Measurements from ENCODE around the gene HEXB. TPM values are rescaled to one million over a fixed set of nuclear protein-coding genes. Genes with fewer than 3 reads are reported as not detected.

The HEXB gene
- total RNA-seq, 1 experiment from 2014 or later: 248 TPM

GRCh38 chr5:74686962-74687751 is 2.1 kb downstream of the HEXB start:
- Histone ChIP-seq H3K27me3 (ENCODE audit: control insufficient read depth, insufficient read depth, low read length) (no peaks in the 10 kb centered on the region), H3K27ac (ENCODE audit: low read length) (peak overlapping the region; percentile 92), H3K36me3 (ENCODE audit: control insufficient read depth, insufficient read depth, low read length) (peaks cover 29% of the 10 kb centered on the region), H3K4me1 (ENCODE audit: control insufficient read depth, insufficient read depth, low read length) (peaks cover 12% of the 10 kb centered on the region), H3K4me3 (ENCODE audit: low read depth in 2 of 2, low read length in 2 of 2) (peak overlapping the region; percentile 88 to 96; a peak in 3 of 4 replicates), H3K9me3 (ENCODE audit: control insufficient read depth, insufficient read depth, low read depth, low read length) (no peaks in the 10 kb centered on the region)
- ATAC-seq (no peak), DNase-seq (ENCODE audit: low read depth, low spot score) (no peak)
- BruUV-seq (replicated peaks): no TSS peak
- ChIA-PET POLR2A (no interaction called here), CTCF (no interaction called here)
- in situ Hi-C loops (cut with HindIII; ENCODE audit: low pct_unique_long_range_greater_than_20kb, low sequenced_read_pairs): no loop called here
- TF ChIP-seq SIN3A (IDR thresholded peaks at IDR 0.05; ENCODE audit: borderline replicate concordance, insufficient read depth, low read depth, low read length): no peak
- TF ChIP-seq TCF7L2 (IDR thresholded peaks at IDR 0.05; ENCODE audit: low read depth, low read length): no peak
- TF ChIP-seq POLR2AphosphoS5 (IDR thresholded peaks at IDR 0.05; ENCODE audit: low read depth, low read length): no peak
- TF ChIP-seq CTCF (IDR thresholded peaks at IDR 0.05): no peak
- TF ChIP-seq REST (IDR thresholded peaks at IDR 0.05; ENCODE audit: insufficient read depth in 1 of 2, low read depth in 2 of 2, low read length in 1 of 2): no peak
- intact Hi-C loops (cut with micrococcal nuclease; ENCODE audit: unreplicated experiment): no loop called here

- BruUV-seq (replicated peaks): no TSS peak
- in situ Hi-C loops (cut with HindIII; ENCODE audit: low pct_unique_long_range_greater_than_20kb, low sequenced_read_pairs) (no loop called here), intact Hi-C loops (cut with micrococcal nuclease; ENCODE audit: unreplicated experiment) (no loop called here)
- H3K27me3 ChIP-seq (ENCODE audit: control insufficient read depth, insufficient read depth, low read length): no peaks in the 10 kb centered on the region
- peaks cover 38% of the 10 kb centered on the region for H3K36me3 ChIP-seq (ENCODE audit: control insufficient read depth, insufficient read depth, low read length)
- ChIA-PET POLR2A (no interaction called here), CTCF (no interaction called here)
- H3K9me3 ChIP-seq (ENCODE audit: control insufficient read depth, insufficient read depth, low read depth, low read length): no peaks in the 10 kb centered on the region
- no peak for DNase-seq (ENCODE audit: low read depth, low spot score)
- H3K27ac ChIP-seq (ENCODE audit: low read length): no peak overlapping the region
- ATAC-seq: no peak
- no peaks in the 10 kb centered on the region for H3K4me1 ChIP-seq (ENCODE audit: control insufficient read depth, insufficient read depth, low read length)
- H3K4me3 ChIP-seq (ENCODE audit: low read depth in 2 of 2, low read length in 2 of 2): no peak overlapping the region
- TF ChIP-seq REST (IDR thresholded peaks at IDR 0.05; ENCODE audit: insufficient read depth in 1 of 2, low read depth in 2 of 2, low read length in 1 of 2) (no peak), SIN3A (IDR thresholded peaks at IDR 0.05; ENCODE audit: borderline replicate concordance, insufficient read depth, low read depth, low read length) (no peak), TCF7L2 (IDR thresholded peaks at IDR 0.05; ENCODE audit: low read depth, low read length) (no peak), CTCF (IDR thresholded peaks at IDR 0.05) (no peak), POLR2AphosphoS5 (IDR thresholded peaks at IDR 0.05; ENCODE audit: low read depth, low read length) (no peak)
These were observed 8.2 kb downstream of the HEXB start for GRCh38 chr5:74693191-74693590.

Data from Panc1 (cell line).